ENCODE measurements around the gene EHMT2. TPM values are rescaled to one million over a fixed set of nuclear protein-coding genes. Genes with fewer than 3 reads are reported as not detected.

Gene EHMT2
- total and polyA plus RNA-seq, 2 of the 13 experiments (the other 11 are each of a cell fraction or from before 2014, with no cell fraction given): 55.2 to 69.2 TPM

- peak; percentile 25; the same call in 1 of the 2 replicates for TF ChIP-seq REPIN1 (CRISPR knock-in tag; IDR thresholded peaks at IDR 0.05; ENCODE audit: borderline replicate concordance, low read depth)
- TF ChIP-seq, protein P1, sequence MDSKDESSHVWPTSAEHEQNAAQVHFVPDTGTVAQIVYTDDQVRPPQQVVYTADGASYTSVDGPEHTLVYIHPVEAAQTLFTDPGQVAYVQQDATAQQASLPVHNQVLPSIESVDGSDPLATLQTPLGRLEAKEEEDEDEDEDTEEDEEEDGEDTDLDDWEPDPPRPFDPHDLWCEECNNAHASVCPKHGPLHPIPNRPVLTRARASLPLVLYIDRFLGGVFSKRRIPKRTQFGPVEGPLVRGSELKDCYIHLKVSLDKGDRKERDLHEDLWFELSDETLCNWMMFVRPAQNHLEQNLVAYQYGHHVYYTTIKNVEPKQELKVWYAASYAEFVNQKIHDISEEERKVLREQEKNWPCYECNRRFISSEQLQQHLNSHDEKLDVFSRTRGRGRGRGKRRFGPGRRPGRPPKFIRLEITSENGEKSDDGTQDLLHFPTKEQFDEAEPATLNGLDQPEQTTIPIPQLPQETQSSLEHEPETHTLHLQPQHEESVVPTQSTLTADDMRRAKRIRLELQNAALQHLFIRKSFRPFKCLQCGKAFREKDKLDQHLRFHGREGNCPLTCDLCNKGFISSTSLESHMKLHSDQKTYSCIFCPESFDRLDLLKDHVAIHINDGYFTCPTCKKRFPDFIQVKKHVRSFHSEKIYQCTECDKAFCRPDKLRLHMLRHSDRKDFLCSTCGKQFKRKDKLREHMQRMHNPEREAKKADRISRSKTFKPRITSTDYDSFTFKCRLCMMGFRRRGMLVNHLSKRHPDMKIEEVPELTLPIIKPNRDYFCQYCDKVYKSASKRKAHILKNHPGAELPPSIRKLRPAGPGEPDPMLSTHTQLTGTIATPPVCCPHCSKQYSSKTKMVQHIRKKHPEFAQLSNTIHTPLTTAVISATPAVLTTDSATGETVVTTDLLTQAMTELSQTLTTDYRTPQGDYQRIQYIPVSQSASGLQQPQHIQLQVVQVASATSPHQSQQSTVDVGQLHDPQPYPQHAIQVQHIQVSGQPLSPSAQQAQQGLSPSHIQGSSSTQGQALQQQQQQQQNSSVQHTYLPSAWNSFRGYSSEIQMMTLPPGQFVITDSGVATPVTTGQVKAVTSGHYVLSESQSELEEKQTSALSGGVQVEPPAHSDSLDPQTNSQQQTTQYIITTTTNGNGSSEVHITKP (CRISPR knock-in tag; IDR thresholded peaks at IDR 0.05; ENCODE audit: low read depth): peak; percentile 79; the same call in 1 of the 2 replicates
- TF ChIP-seq PHF20 (CRISPR knock-in tag; IDR thresholded peaks at IDR 0.05): peak; percentile 27
- peak; percentile 58 to 78; a peak in 3 of 4 replicates for TF ChIP-seq POLR2A (IDR thresholded peaks at IDR 0.05; ENCODE audit: insufficient read depth in 1 of 2, low read depth in 2 of 2, low read length in 2 of 2)
- peak; percentile 83; the same call in 1 of the 2 replicates for TF ChIP-seq ZNF446 (CRISPR knock-in tag; IDR thresholded peaks at IDR 0.05)
- 0 out of 2 replicates have a peak, but pooled peaks have one; percentile 32 for TF ChIP-seq ZNF225 (CRISPR knock-in tag; IDR thresholded peaks at IDR 0.05)
- TF ChIP-seq, protein P2, sequence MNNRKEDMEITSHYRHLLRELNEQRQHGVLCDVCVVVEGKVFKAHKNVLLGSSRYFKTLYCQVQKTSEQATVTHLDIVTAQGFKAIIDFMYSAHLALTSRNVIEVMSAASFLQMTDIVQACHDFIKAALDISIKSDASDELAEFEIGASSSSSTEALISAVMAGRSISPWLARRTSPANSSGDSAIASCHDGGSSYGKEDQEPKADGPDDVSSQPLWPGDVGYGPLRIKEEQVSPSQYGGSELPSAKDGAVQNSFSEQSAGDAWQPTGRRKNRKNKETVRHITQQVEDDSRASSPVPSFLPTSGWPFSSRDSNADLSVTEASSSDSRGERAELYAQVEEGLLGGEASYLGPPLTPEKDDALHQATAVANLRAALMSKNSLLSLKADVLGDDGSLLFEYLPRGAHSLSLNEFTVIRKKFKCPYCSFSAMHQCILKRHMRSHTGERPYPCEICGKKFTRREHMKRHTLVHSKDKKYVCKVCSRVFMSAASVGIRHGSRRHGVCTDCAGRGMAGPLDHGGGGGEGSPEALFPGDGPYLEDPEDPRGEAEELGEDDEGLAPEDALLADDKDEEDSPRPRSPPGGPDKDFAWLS (CRISPR knock-in tag; IDR thresholded peaks at IDR 0.05; ENCODE audit: borderline replicate concordance): 0 out of 2 replicates have a peak, but pooled peaks have one; percentile 9
- 0 out of 2 replicates have a peak, but pooled peaks have one; percentile 18 for TF ChIP-seq ZNF329 (CRISPR knock-in tag; IDR thresholded peaks at IDR 0.05; ENCODE audit: low read depth)
- TF ChIP-seq SALL1 (CRISPR knock-in tag; IDR thresholded peaks at IDR 0.05): peak; percentile 69
- peak; percentile 39; the same call in 1 of the 2 replicates for TF ChIP-seq HNF1B (CRISPR knock-in tag; IDR thresholded peaks at IDR 0.05)
- TF ChIP-seq CEBPB (IDR thresholded peaks at IDR 0.05; ENCODE audit: borderline replicate concordance, low read depth, low read length): no peak
- TF ChIP-seq, protein P3, sequence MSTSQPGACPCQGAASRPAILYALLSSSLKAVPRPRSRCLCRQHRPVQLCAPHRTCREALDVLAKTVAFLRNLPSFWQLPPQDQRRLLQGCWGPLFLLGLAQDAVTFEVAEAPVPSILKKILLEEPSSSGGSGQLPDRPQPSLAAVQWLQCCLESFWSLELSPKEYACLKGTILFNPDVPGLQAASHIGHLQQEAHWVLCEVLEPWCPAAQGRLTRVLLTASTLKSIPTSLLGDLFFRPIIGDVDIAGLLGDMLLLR (CRISPR knock-in tag; IDR thresholded peaks at IDR 0.05): peak; percentile 52; the same call in 1 of the 2 replicates
- no peak for TF ChIP-seq SOX6 (IDR thresholded peaks at IDR 0.05)
- 0 out of 2 replicates have a peak, but pooled peaks have one; percentile 8 for TF ChIP-seq SOX6 (CRISPR knock-in tag; IDR thresholded peaks at IDR 0.05)
- TF ChIP-seq HNF1A (IDR thresholded peaks at IDR 0.05; ENCODE audit: low read depth): 0 out of 2 replicates have a peak, but pooled peaks have one; percentile 13
- no peak for TF ChIP-seq HNF1A (CRISPR knock-in tag; IDR thresholded peaks at IDR 0.05; ENCODE audit: borderline replicate concordance)
Observed at GRCh38 chr6:31901953-31902643, 4.6 kb upstream of the EHMT2 start, which contains the start of gene ZBTB12 (continued).

Measured in HepG2 (cell line).